ENCODE data around the gene QTRT2.

Gene QTRT2

GRCh38 chr3:114034787-114035545 is 21.6 kb upstream of the QTRT2 start:
- TF ChIP-seq POLR2AphosphoS5 (IDR thresholded peaks at IDR 0.05; ENCODE audit: low read depth): no peak
- no peak for TF ChIP-seq GABPA (IDR thresholded peaks at IDR 0.05; ENCODE audit: low read depth)
- no peak for TF ChIP-seq REST (IDR thresholded peaks at IDR 0.05; ENCODE audit: insufficient replicate concordance, low read depth)
- no peak for TF ChIP-seq CTCF (IDR thresholded peaks at IDR 0.05; ENCODE audit: insufficient read depth, low read length)
- TF ChIP-seq SPI1 (IDR thresholded peaks at IDR 0.05; ENCODE audit: borderline replicate concordance, low read depth): no peak
- DNase-seq (ENCODE audit: low read depth in 1 of 2, low spot score in 1 of 2): no peak
- H3K27ac ChIP-seq (replicated peaks): no peak overlapping the region
- H3K4me3 ChIP-seq (replicated peaks; ENCODE audit: insufficient read depth, low read length): no peak overlapping the region
- no peaks in the 10 kb centered on the region for H3K27me3 ChIP-seq (ENCODE audit: insufficient read depth, poor library complexity, severe bottlenecking)

DNA sequence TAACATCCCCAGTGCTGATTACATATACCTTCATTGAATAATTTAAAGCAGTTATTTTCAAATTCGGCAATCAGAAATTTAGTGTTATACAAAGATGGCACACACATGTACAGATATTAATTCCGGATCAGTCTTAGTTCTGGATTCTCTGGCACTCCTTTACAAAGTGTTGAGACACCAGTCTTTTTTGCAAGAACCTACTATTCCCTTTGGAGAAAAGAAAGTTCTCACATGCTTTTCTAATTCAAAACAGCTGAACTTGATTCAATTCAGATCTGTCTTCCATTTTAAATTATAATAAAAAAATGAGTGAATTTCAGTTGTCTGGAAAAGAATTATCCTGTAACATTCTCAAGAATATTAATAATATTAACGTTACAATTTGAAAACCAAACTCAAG is 20.6 kb upstream of the QTRT2 start:
- no peak for TF ChIP-seq GABPA (IDR thresholded peaks at IDR 0.05; ENCODE audit: low read depth)
- no peak for TF ChIP-seq POLR2AphosphoS5 (IDR thresholded peaks at IDR 0.05; ENCODE audit: low read depth)
- TF ChIP-seq SPI1 (IDR thresholded peaks at IDR 0.05; ENCODE audit: borderline replicate concordance, low read depth): no peak
- no peak for TF ChIP-seq CTCF (IDR thresholded peaks at IDR 0.05; ENCODE audit: insufficient read depth, low read length)
- no peak for TF ChIP-seq REST (IDR thresholded peaks at IDR 0.05; ENCODE audit: insufficient replicate concordance, low read depth)
- DNase-seq (ENCODE audit: low read depth in 1 of 2, low spot score in 1 of 2): no peak
- no peak overlapping the region for H3K4me3 ChIP-seq (replicated peaks; ENCODE audit: insufficient read depth, low read length)
- no peak overlapping the region for H3K27ac ChIP-seq (replicated peaks)
- H3K27me3 ChIP-seq (ENCODE audit: insufficient read depth, poor library complexity, severe bottlenecking): no peaks in the 10 kb centered on the region

GRCh38 chr3:114043205-114043604 is 13.3 kb upstream of the QTRT2 start:
- Histone ChIP-seq H3K27ac (replicated peaks) (no peak overlapping the region), H3K4me3 (replicated peaks; ENCODE audit: insufficient read depth, low read length) (no peak overlapping the region), H3K27me3 (ENCODE audit: insufficient read depth, poor library complexity, severe bottlenecking) (no peaks in the 10 kb centered on the region)
- no peak for DNase-seq (ENCODE audit: low read depth in 1 of 2, low spot score in 1 of 2)
- TF ChIP-seq CTCF (IDR thresholded peaks at IDR 0.05; ENCODE audit: insufficient read depth, low read length) (no peak), REST (IDR thresholded peaks at IDR 0.05; ENCODE audit: insufficient replicate concordance, low read depth) (no peak), SPI1 (IDR thresholded peaks at IDR 0.05; ENCODE audit: borderline replicate concordance, low read depth) (no peak), POLR2AphosphoS5 (IDR thresholded peaks at IDR 0.05; ENCODE audit: low read depth) (no peak), GABPA (IDR thresholded peaks at IDR 0.05; ENCODE audit: low read depth) (no peak)

Data from HL-60 (cell line).